HUDEP-2 (cell line): Measurements from ENCODE around the gene CCDC85A.

ENCODE experiments used
- DNase-seq, 76 experiments: peaks; one replicate each; lab custom pipeline; 2025; ENCODE audit not compliant: unreplicated experiment in 76 of 76; lab: John Stamatoyannopoulos, UW

The CCDC85A gene

DNA sequence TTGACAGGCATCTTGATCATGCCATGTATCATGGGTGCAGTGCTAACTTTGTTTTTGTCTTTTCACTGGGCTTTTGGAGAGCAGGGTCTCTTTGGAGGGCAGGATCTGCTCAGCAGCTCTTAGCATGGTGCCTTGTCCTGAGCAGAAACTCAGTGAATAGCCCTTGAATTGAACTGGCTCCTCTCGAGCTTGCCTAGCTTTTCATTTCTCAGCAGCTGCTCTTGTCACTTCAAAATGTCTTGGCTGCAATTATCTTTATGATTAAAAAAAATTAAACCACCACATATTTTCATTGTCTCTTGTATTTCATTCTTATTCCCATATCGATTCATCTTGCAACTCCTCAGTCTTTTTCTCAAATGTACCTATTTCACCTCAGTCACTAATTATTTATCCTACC lies 50.5 kb downstream of the CCDC85A start:
- no peak for DNase-seq

DNA sequence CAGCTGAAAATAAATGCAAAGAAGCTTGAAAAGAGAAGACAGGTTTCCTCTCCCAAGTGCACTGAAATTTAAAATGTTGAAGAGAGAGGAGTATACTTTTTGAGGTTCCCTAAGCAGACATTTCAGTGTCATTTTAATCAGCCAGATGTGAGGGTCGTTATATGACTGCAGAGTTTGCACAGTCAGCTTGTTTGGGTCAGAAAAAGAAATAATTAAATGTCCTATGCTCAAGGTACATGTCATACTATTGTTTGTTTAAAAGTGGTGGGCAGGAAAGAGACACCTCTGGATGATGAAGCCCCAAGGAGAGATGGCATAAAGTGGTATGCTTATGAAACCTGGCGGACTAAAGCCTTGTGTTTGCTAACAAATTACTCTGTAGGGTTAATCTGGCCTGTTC lies 55.2 kb downstream of the CCDC85A start:
- no peak for DNase-seq

DNA sequence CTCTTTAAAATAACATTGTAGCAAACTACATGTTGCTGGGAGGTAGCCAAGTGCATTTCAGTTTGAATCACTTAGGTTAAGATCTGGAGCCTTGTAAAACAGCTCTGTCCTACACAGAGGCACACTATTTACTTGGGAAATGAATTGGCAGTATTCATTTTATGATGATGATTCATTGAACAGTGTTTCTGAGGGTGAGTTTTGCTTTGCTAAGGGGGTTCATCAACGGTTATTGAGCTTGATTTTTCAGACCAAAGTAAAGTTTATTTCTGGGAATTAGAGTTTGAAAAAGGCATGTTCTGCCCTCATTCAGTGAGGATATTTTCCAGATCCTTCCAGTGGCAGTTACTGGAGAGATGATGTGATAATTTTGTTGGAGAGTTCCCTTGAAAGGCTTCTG lies 55.6 kb downstream of the CCDC85A start:
- no peak for DNase-seq

DNA sequence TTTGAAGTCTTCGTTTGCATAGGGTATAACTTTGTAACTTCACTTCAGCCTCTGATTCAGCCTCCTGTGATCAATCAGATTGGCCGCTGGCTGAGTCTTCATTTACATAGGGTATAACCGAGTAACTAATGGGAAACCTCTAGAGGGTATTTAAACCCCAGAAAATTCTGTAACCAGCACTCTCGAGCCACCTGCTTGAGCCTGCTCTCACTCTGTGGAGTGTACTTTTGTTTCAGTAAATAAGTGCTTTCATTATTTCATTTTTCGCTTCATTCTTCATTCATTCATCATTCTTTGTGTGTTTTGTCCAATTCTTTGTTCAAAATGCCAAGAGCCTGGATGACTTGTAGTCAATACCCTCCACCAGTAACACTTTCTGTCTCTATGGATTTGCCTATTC lies 56.4 kb downstream of the CCDC85A start:
- DNase-seq = no peak

DNA sequence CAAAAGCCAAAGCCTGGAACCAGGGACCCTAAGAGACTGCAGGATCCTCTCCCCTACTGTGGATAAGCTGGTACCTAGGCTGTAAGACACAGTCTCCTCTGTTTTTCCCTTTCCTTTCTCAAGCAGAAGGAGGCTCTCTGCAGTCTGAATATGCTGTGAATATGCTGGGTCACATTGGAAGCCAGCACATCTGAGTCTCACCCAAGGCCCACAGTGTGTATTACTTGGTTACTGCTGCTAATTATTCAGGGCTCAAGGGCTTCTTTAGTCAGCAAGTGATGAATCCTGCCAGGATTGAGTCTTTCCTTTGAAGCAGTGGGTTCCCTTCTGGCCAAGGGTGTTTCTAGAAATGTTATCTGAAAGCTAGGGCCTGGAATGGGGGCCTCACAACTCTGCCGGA lies 60.7 kb downstream of the CCDC85A start:
- DNase-seq = no peak

DNA sequence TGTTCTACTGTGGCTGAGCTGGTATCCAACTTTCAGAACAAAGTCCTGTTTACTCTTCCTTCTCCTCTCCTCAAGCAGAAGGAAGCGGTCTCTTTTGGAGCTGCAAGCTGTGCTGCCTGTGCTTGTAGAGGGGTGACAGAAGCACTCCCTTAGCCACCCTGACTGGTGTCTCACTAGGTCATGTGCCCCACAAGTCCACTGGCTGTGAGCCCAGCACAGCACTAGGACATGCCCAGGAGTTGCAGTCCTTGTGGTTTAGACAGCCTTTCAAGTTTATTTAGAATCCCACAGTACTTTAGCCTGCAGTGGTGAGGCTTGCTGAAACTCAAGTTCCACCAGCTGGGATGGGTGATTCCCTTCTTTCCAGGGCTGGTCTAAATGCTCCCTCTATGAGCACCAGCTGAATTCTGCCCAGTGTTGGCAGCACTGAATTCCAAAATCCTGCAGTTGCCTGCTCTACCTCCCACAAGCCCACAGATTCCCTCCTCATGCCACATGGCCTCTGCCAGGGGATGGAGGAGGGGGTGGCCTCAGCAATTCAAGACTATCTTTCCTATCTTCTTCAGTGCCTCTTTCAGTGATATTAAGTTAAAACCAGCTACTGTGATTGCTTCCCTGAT lies 61.2 kb downstream of the CCDC85A start:
- no peak for DNase-seq

DNA sequence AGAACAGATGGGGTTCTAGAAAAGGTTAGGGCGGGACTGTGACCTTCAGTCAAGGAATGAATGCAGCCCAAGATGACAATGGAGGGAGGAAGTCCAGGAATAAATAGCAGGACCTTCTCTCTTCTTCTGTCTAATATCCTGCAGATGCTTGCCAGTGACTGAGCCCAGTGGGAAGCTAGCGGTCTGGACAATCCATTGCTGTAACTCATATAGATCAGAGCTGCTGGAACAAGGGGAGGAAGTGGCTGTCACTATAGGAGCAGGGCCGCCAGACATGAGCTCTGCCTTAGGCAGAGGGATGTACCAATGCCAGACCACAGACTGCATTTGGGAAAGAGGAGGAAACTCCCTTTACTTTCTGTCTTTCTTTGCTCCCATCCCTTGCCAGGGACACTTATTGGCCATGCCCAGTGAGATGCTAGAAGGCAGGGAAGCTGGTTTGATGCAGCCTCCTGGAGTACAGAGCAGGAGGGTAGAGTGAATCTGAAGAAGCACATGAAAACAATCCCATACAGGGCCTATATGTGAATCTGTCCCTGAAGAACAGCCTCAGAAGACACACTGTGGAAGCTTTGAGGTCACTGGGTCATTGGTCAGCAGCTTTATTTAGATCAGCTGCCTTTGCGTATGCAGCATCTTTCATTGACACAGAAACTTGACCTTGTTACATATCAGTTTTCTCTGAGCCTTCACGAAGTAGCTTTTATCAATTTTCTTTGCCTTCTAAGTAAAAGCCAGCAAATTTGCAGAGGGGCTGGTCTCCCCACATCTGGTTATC lies 65.4 kb downstream of the CCDC85A start:
- no peak for DNase-seq

DNA sequence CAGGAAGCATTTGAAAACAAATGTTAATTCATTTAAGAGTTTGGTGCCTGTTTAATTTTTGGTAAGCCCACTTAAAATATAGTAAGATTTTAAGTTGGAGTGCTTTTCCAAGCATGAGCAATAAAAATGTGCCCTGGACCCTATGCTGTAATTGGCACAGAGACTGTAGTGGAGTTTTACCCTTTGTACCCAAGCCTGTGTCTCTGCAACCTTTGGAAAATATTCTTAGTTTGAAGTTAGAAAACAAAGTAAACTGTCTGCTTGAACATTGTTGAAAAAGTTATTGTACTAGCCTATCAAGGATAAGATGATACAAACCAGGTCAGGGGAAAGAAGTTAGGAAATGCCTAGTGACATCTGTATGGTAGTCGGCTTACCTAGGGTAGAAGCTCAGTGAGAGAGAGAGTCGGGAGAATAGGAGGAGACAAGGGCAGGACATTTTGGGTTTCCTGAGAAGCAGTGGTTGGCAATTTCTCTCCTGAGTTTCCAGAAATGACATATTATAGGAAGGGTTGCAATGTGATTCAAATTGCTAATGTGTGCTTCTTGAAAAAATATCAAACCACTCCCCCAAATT lies 66.5 kb downstream of the CCDC85A start:
- DNase-seq = no peak

DNA sequence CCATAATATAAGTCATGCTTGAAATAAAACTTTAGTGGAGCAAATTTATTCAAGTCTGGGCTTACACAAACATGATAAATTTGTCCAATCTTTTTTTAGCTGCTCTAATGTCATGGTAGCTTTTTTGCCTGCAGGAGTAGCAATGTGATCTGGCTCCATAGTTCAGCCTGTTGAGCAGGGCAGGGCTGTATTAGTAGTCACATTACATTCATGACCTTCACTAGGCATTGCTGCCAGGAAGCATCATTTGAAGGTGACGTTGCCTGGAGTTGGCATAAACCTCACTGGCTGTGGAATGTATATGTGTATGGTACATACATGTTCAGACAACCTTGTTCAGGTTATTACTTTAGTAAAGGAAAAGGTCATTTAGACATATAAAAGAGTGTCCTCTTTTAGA lies 76.6 kb downstream of the CCDC85A start:
- no peak for DNase-seq

DNA sequence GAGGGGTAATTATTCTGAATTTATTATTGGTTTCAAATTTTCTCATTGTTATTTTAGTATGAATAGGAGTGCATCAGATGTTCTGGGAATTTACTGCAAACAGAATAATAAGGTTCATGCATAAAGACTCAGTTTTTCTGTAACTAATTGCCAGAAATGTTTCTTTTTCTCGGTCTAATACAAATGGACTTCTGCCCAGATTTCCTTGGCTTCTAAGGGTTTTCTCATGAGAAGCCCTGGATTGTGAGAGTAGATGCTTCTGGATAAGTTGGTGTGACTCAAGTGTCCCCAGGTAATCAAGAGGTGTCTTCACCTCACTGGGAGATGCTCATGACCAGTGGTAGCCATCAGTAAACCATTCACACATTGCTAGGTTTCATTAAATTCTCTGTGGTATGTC lies 78.5 kb downstream of the CCDC85A start:
- DNase-seq = no peak

DNA sequence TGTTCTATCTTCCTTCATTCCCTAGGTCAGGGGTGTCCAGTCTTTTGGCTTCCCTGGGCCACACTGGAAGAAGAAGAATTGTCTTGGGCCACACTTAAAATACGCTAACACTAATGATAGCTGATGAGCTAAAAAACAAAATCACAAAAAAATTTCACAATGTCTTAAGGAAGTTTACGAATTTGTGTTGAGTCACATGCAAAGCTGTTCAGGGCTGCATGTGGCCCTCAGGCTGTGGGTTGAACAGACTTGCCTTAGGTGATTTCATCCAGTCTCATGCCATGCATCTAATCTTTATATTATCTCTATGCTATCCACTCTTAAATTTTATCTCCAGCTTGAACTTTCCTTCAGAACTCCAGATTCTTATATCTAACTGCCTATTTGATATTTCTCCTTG lies 80.1 kb downstream of the CCDC85A start:
- no peak for DNase-seq

DNA sequence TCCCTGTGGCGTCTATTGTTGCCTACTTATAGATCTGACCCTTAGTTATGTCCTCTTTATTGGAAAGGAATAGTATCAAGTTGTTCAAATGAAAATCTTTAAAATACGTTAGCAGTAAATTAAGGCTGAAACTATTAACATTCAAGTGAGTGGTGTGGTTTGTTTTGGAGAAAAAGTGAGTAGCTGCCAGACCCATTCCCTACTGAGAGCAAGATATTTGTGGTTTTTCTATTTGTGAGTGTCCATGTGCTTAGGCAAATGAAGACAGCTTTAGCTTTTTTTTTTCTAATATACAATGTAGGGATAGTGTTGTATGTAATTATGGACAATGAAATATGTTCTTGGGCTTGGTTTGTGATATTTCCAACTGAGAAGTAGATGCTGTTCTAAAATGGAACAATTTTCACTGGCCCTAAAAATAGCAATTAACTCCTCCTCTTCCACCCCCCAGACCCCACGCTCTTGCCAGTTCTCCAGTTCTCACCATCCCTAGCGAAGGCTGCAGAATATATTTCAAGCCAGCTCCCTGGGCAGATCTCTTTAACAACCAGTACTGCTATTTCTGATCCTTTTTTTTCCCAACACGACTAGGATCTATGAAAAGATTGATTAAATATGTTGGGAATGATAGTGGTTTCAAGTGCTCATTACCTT lies 83.1 kb downstream of the CCDC85A start:
- no peak for DNase-seq

DNA sequence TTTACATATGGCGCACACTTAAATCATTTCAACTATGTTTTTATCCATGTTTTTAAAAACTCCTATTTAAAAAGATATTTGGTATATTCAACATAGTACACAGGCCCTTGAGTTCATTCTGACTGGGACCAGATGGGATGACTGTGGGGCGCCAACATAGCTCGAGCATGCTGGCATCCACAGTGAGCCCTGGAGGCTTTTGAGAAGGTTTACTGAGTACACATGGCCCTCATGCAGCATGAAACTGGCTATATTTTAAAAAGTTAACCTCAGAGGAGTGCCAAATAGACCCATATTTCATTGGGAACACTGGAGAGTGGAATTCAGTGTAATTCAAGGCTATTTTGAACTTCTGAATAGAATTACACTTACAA lies 83.6 kb downstream of the CCDC85A start:
- no peak for DNase-seq

DNA sequence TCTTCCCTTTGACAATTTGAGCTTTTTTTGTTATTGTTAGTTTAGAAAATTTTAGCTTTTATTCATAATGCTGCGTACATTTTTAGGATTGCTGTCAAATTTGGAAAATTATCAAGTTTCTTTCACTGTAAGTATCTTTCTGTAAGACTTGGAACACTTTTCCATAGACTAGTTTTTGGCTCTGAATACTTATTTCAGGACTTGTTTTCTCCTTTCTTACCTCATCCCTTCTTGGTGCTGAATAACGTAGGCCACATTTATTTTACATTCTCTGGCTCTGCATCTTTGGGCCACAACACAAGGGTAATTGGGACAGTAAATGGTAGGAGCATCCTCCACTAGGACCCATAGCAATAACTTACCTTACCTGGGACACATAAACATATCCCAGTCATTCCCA lies 85.1 kb downstream of the CCDC85A start:
- no peak for DNase-seq

DNA sequence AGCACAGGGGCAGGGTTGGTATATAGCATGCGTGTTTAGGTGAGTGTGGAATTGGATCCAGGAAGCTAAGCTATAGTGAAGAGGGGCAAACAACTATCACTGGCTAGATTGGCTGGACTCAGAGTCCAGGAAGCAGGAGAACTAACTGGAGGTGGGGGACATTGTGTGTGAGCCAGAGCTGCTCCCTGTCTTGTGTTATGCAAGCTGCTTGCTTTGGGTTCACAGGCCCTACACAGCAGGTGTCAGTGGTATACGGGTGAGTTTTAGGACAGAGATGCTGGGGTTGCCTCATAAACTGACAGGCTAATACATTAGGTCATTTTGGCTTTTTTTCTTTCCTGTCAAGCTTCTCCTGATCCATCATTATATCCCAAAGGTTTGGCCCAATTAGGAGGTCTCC lies 87.5 kb downstream of the CCDC85A start:
- no peak for DNase-seq

DNA sequence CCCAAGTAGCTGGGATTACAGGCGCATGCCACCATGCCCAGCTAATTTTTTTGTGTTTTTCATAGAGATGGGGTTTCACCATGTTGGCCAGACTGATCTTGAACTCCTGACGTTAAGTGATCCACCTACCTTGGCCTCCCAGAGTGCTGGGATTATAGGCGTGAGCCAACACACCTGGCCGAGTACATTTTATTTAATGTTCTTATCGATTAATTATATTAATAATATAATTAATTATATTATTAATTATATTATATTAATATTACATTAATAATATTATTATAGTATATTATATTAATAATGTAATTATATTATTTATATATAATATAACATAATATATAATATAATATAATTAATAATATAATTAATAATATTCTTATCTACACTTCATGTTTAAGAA lies 101.4 kb downstream of the CCDC85A start:
- no peak for DNase-seq

DNA sequence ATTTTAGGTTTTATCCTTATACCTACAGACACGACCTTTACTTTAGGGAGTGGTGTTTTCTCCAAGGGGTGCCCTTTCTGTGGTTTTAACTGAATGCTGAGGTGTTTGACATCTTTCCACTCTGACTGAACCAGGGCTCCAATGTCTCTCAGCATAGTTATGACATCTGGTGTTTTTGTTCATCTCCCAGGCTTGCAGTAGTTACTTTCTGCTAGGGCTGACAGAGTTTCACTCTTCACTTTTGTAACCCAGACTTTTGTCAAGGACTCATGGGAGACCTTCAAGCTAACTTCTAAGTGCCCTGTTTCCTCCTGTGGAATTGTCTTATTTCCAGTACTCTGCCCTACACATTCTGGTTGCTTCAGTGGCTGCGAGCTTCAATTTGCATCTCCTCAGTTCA lies 103.1 kb downstream of the CCDC85A start:
- DNase-seq = no peak

DNA sequence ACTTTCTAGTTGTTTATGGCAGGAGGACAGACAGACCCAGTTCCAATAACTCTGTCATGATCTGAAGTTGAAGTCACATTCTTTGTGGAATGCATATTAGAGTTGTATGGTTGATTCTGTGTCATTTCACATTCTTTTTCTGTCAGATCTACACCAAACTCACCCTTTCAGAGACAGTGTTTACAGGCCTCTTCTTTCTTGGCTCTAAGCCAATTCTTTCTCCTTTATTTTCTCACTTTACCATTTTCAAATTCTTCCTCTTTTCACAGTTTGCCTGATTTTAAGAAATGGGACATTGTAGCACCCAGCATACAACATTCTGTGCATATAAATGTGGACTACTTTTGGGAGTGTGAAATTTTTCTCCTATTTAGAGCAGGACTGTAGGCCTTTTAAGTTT lies 103.7 kb downstream of the CCDC85A start:
- no peak for DNase-seq

DNA sequence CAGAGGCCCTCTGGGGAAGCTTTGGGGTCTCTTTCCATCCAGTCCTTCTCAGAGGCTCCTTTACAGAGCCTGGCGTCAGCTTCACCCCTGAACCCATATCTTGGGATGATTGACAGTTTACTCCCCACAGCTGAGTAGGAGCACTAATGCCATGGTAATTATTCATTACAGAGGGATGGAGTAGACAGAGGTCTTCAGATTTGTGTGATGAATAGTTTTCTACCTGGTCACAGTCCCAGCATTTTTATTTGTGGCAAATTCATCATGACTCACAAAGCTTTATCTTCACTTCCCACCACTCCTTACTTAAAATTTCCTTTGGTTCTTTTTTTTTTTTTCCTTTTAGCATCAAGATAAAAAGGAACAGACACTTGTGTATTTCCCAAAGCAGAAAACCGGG lies 104.2 kb downstream of the CCDC85A start:
- no peak for DNase-seq

DNA sequence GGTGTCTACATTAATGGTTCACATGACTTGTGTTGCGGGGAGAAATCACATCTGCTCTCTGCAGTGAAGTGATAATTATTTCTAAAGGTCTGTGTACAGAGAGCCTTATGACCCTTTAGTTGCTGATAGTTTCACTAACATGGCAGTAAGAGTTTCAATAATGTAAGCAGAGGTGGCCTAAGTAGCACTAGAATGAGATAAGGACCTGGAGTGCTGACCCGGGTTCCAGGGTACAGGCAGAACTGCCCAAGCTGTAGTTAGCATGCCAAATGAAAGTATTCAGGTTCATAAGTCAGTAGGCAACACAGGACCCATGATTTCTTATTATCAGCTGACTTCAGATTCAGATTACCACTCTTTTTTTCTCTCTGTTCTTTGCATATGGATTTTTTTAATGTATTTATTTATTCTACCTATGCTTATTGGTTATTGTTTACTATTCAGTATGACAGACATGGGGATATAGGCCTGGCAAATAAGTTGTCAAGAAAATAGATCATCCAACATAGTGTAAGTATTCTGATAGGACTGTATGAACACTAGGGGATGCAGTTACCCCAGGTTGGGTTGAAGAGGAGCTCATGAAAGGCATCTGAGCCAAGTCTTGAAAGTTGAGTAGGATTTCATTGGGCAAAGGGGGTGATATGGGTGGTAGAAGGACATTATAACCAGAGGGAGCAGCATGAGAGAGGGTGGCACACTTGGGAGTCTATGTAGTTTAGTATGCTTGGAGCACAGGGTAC lies 105.2 kb downstream of the CCDC85A start:
- DNase-seq = no peak

DNA sequence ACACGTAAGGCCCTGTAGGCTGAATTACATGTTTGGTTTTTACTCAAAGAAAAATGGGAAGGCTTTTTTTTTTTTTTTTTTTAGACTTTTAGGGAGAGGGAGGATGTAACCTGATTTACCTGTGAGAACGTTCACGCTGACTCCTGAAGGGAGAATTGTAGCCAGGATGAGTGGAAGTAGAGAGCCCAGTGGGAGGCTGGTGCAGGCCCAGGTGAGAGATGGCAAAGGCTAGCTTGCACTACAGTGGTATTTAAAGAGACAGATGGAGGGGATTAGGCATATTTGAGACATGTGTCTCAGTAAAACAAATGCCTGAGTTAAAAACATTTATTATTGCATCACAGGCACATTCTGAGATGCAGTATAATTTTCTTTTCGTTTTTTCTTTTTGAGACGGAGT lies 107.9 kb downstream of the CCDC85A start:
- no peak for DNase-seq
